ENCODE measurements around the gene PI4K2A. TPM values are rescaled to one million over a fixed set of nuclear protein-coding genes. Genes with fewer than 3 reads are reported as not detected.
"Not testable (repeated sequence)": the region's sequence is repeated elsewhere in the genome, so short reads cannot be mapped to it uniquely, and the experiment has no call there.

The PI4K2A gene
- polyA plus RNA-seq, 3 donors from 2014 or later = 12.6 to 19.6 (median 17.6) TPM

- Mint-ChIP-seq H3K4me3 (peak overlapping the region; percentile 97 to 99 (median 99)), H3K27me3 (ENCODE audit: low read depth in 3 of 3) (peaks cover 4 to 6% (median 5%) of the 10 kb centered on the region in 3 donors), H3K9me3 (no peaks in the 10 kb centered on the region), H3K4me1 (peaks cover 28 to 32% of the 10 kb centered on the region in 2 donors), H3K36me3 (peaks cover 0 to 20% (median 9%) of the 10 kb centered on the region in 3 donors), H3K27ac (peak overlapping the region; percentile 87 to 97 (median 96))
- DNase-seq = peak; percentile 11 to 16 (median 14)
These were observed 669 bp downstream of the PI4K2A start for GRCh38 chr10:97640868-97641811.

GRCh38 chr10:97642471-97643159 is 2.1 kb downstream of the PI4K2A start:
- H3K4me3 Mint-ChIP-seq = peak overlapping the region; percentile 54 to 99 (median 99)
- H3K27ac Mint-ChIP-seq = peak overlapping the region; percentile 14 to 97 (median 42)
- peaks cover 34 to 41% of the 10 kb centered on the region in 2 donors for H3K4me1 Mint-ChIP-seq
- not testable (repeated sequence) for H3K27me3 Mint-ChIP-seq (ENCODE audit: low read depth in 3 of 3); H3K9me3 Mint-ChIP-seq; DNase-seq
- peaks cover 3 to 23% (median 13%) of the 10 kb centered on the region in 3 donors for H3K36me3 Mint-ChIP-seq

- Mint-ChIP-seq H3K9me3 (no peaks in the 10 kb centered on the region), H3K4me3 (peak overlapping the region; percentile 54 to 99 (median 77)), H3K27me3 (ENCODE audit: low read depth in 3 of 3) (peaks cover 4 to 6% (median 5%) of the 10 kb centered on the region in 3 donors), H3K27ac (peak overlapping the region; percentile 13 to 71 (median 24)), H3K4me1 (peaks cover 42 to 50% of the 10 kb centered on the region in 2 donors), H3K36me3 (peaks cover 4 to 24% (median 14%) of the 10 kb centered on the region in 3 donors)
- DNase-seq = no peak
These were observed 3.0 kb downstream of the PI4K2A start for GRCh38 chr10:97643441-97643985.

- Mint-ChIP-seq H3K27ac (peak overlapping the region in 4 of 6 donors; percentile 17 to 57 (median 45)), H3K36me3 (peaks cover 4 to 24% (median 14%) of the 10 kb centered on the region in 3 donors), H3K9me3 (no peaks in the 10 kb centered on the region), H3K4me3 (no peak overlapping the region), H3K4me1 (peaks cover 54 to 63% of the 10 kb centered on the region in 2 donors), H3K27me3 (ENCODE audit: low read depth in 3 of 3) (peaks cover 8 to 11% (median 9%) of the 10 kb centered on the region in 3 donors)
- no peak for DNase-seq
These were observed 4.5 kb downstream of the PI4K2A start for GRCh38 chr10:97644936-97645335.

- no peak for DNase-seq
- peaks cover 45 to 55% of the 10 kb centered on the region in 2 donors for H3K4me1 Mint-ChIP-seq
- peaks cover 3 to 5% (median 4%) of the 10 kb centered on the region in 3 donors for H3K27me3 Mint-ChIP-seq (ENCODE audit: low read depth in 3 of 3)
- peak overlapping the region in 3 of 5 donors; percentile 9 to 70 (median 22) for H3K4me3 Mint-ChIP-seq
- H3K36me3 Mint-ChIP-seq = peaks cover 4 to 34% (median 20%) of the 10 kb centered on the region in 3 donors
- H3K9me3 Mint-ChIP-seq = no peaks in the 10 kb centered on the region
- H3K27ac Mint-ChIP-seq = peak overlapping the region; percentile 91 to 99 (median 97)
These were observed 7.1 kb downstream of the PI4K2A start for GRCh38 chr10:97647556-97647955.

GRCh38 chr10:97648562-97649404 is 8.3 kb downstream of the PI4K2A start:
- H3K36me3 Mint-ChIP-seq = peaks cover 14 to 38% (median 29%) of the 10 kb centered on the region in 3 donors
- H3K9me3 Mint-ChIP-seq = no peaks in the 10 kb centered on the region
- H3K4me3 Mint-ChIP-seq = peak overlapping the region; percentile 78 to 84 (median 82)
- DNase-seq = peak; percentile 81 to 82 (median 82)
- peak overlapping the region; percentile 96 to 99 (median 98) for H3K27ac Mint-ChIP-seq
- H3K4me1 Mint-ChIP-seq = peaks cover 35 to 49% of the 10 kb centered on the region in 2 donors
- peaks cover 3 to 5% (median 4%) of the 10 kb centered on the region in 3 donors for H3K27me3 Mint-ChIP-seq (ENCODE audit: low read depth in 3 of 3)

GRCh38 chr10:97649405-97649750 is 8.9 kb downstream of the PI4K2A start:
- H3K9me3 Mint-ChIP-seq; H3K27me3 Mint-ChIP-seq (ENCODE audit: low read depth in 3 of 3); DNase-seq: not testable (repeated sequence)
- peaks cover 37 to 49% of the 10 kb centered on the region in 2 donors for H3K4me1 Mint-ChIP-seq
- peaks cover 14 to 42% (median 28%) of the 10 kb centered on the region in 3 donors for H3K36me3 Mint-ChIP-seq
- H3K4me3 Mint-ChIP-seq = peak overlapping the region; percentile 78 to 84 (median 82)
- peak overlapping the region; percentile 96 to 99 (median 98) for H3K27ac Mint-ChIP-seq

- DNase-seq = no peak
- H3K4me3 Mint-ChIP-seq = no peak overlapping the region
- H3K36me3 Mint-ChIP-seq = peaks cover 17 to 32% (median 23%) of the 10 kb centered on the region in 3 donors
- H3K27me3 Mint-ChIP-seq (ENCODE audit: low read depth in 3 of 3) = peaks cover 3 to 5% (median 4%) of the 10 kb centered on the region in 3 donors
- peaks cover 36 to 49% of the 10 kb centered on the region in 2 donors for H3K4me1 Mint-ChIP-seq
- peak overlapping the region; percentile 61 to 96 (median 84) for H3K27ac Mint-ChIP-seq
- H3K9me3 Mint-ChIP-seq = no peaks in the 10 kb centered on the region
These were observed 10.3 kb downstream of the PI4K2A start for GRCh38 chr10:97650726-97651125.

- Mint-ChIP-seq H3K27me3 (ENCODE audit: low read depth in 3 of 3) (peaks cover 3 to 5% (median 4%) of the 10 kb centered on the region in 3 donors), H3K4me3 (no peak overlapping the region), H3K4me1 (peaks cover 38 to 48% of the 10 kb centered on the region in 2 donors), H3K9me3 (no peaks in the 10 kb centered on the region), H3K36me3 (peaks cover 25 to 36% (median 30%) of the 10 kb centered on the region in 3 donors), H3K27ac (peak overlapping the region in 3 of 6 donors; percentile 40 to 96 (median 74))
- DNase-seq = no peak
These were observed 11.3 kb downstream of the PI4K2A start for GRCh38 chr10:97651773-97652172.

- H3K27me3 Mint-ChIP-seq (ENCODE audit: low read depth in 3 of 3) = no peaks in the 10 kb centered on the region
- peaks cover 31 to 46% (median 35%) of the 10 kb centered on the region in 3 donors for H3K36me3 Mint-ChIP-seq
- peaks cover 6 to 7% of the 10 kb centered on the region in 2 donors for H3K4me1 Mint-ChIP-seq
- H3K9me3 Mint-ChIP-seq = no peaks in the 10 kb centered on the region
- peak overlapping the region in 3 of 6 donors; percentile 8 to 20 (median 20) for H3K27ac Mint-ChIP-seq
- DNase-seq = no peak
- H3K4me3 Mint-ChIP-seq = no peak overlapping the region
These were observed 16.3 kb downstream of the PI4K2A start for GRCh38 chr10:97656777-97657176.

- Mint-ChIP-seq H3K27ac (peak overlapping the region in 1 of 6 donors; percentile 69), H3K4me1 (peaks cover 0 to 5% of the 10 kb centered on the region in 2 donors), H3K36me3 (peaks cover 35 to 43% (median 41%) of the 10 kb centered on the region in 3 donors), H3K27me3 (ENCODE audit: low read depth in 3 of 3) (no peaks in the 10 kb centered on the region), H3K9me3 (no peaks in the 10 kb centered on the region), H3K4me3 (no peak overlapping the region)
- DNase-seq = no peak
These were observed 19.1 kb downstream of the PI4K2A start for GRCh38 chr10:97659589-97659988.

- Mint-ChIP-seq H3K4me3 (no peak overlapping the region), H3K36me3 (peaks cover 28 to 43% (median 33%) of the 10 kb centered on the region in 3 donors), H3K4me1 (peaks cover 11 to 14% of the 10 kb centered on the region in 2 donors), H3K27ac (peak overlapping the region in 2 of 6 donors; percentile 23 to 37), H3K27me3 (ENCODE audit: low read depth in 3 of 3) (peaks cover 0 to 3% (median 2%) of the 10 kb centered on the region in 3 donors), H3K9me3 (no peaks in the 10 kb centered on the region)
- no peak for DNase-seq
These were observed 23.9 kb downstream of the PI4K2A start for GRCh38 chr10:97664282-97664850.
